Vagina (tissue), 2 donors: ENCODE results near the gene GALNT9.

Source experiments
- CTCF ChIP-seq, 3 experiments: fragments of 450-650 bp in 2 of 3; fragments of 200-600 bp in 1 of 3; sonication (generic) in 1 of 3; IDR thresholded peaks; one replicate each; pipeline ENCODE4 v1.5.1; 2017 to 2019; ENCODE audit warnings: antibody characterized with exemption in 3 of 3, mild to moderate bottlenecking in 2 of 3, moderate library complexity in 2 of 3
- POLR2A ChIP-seq, 2 donors: fragments of 450-650 bp; IDR thresholded peaks; one replicate each; pipeline ENCODE4 v1.6.1; 2017; ENCODE audit warnings: antibody characterized with exemption in 2 of 2, mild to moderate bottlenecking in 2 of 2, moderate library complexity in 2 of 2

- TF ChIP-seq CTCF (IDR thresholded peaks at IDR 0.05) = no peak
- TF ChIP-seq POLR2A (IDR thresholded peaks at IDR 0.05) = no peak
Measured at GRCh38 chr12:132360410-132360809, 31.0 kb upstream of the GALNT9 start.
